Measurements from ENCODE around the gene SATB1. TPM values are rescaled to one million over a fixed set of nuclear protein-coding genes. Genes with fewer than 3 reads are reported as not detected.
"Not testable (repeated sequence)": the region's sequence is repeated elsewhere in the genome, so short reads cannot be mapped to it uniquely, and the experiment has no call there.

SATB1 gene
- total RNA-seq, result 46.1 TPM
- long read RNA-seq, full-length matches to known transcripts, result 34 of 52 reads
- long read RNA-seq, partial matches to known transcripts, result 14 of 52 reads
- long read RNA-seq, other reads (novel, unspliced or antisense), result 4 of 52 reads

GRCh38 chr3:18424729-18425640 lies at the start of gene SATB1:
SATB1 (minus strand) TSS chr3:18425339; CDS start chr3:18420967, 4,372 bp downstream.
- DNase-seq, result peak; percentile 90
- intact Hi-C loops (cut with micrococcal nuclease), result no loop called here
- peak; percentile 86 for ATAC-seq

- DNase-seq (no peak), ATAC-seq (no peak)
- intact Hi-C loops (cut with micrococcal nuclease), result no loop called here
Observed at GRCh38 chr3:18474202-18474601, 49.1 kb upstream of the SATB1 start.

- ATAC-seq (no peak), DNase-seq (no peak)
- intact Hi-C loops (cut with micrococcal nuclease), result no loop called here
Observed at GRCh38 chr3:18469775-18470174, 44.6 kb upstream of the SATB1 start.

- ATAC-seq, result no peak
Observed at GRCh38 chr3:18466136-18466535, 41.0 kb upstream of the SATB1 start.

GRCh38 chr3:18454766-18455165 lies 29.6 kb upstream of the SATB1 start:
- DNase-seq, result no peak
- ATAC-seq, result no peak
- intact Hi-C loops (cut with micrococcal nuclease), result no loop called here

More at GRCh38 chr3:18466136-18466535, 41.0 kb upstream of the SATB1 start:
- DNase-seq, result no peak
- intact Hi-C loops (cut with micrococcal nuclease), result no loop called here

GRCh38 chr3:18449618-18450017 lies 24.5 kb upstream of the SATB1 start:
- DNase-seq; ATAC-seq; intact Hi-C loops (cut with micrococcal nuclease): not testable (repeated sequence)

GRCh38 chr3:18447720-18448119 lies 22.6 kb upstream of the SATB1 start:
- no peak for ATAC-seq
- no peak for DNase-seq
- intact Hi-C loops (cut with micrococcal nuclease), result no loop called here

- intact Hi-C loops (cut with micrococcal nuclease), result no loop called here
Observed at GRCh38 chr3:18446149-18446825, 21.1 kb upstream of the SATB1 start.

GRCh38 chr3:18445401-18446148 lies 20.4 kb upstream of the SATB1 start:
- DNase-seq (no peak), ATAC-seq (peak; percentile 25)
- intact Hi-C loops (cut with micrococcal nuclease), result no loop called here

More at GRCh38 chr3:18446149-18446825, 21.1 kb upstream of the SATB1 start:
- ATAC-seq (no peak), DNase-seq (no peak)

GRCh38 chr3:18444595-18445400 lies 19.7 kb upstream of the SATB1 start:
- ATAC-seq (peak; percentile 97), DNase-seq (peak; percentile 87)
- intact Hi-C loops (cut with micrococcal nuclease), result no loop called here

- ATAC-seq (peak; percentile 11), DNase-seq (peak; percentile 40)
- intact Hi-C loops (cut with micrococcal nuclease), result no loop called here
Observed at GRCh38 chr3:18443665-18444594, 18.8 kb upstream of the SATB1 start.

- ATAC-seq (no peak), DNase-seq (no peak)
- intact Hi-C loops (cut with micrococcal nuclease), result no loop called here
Observed at GRCh38 chr3:18442756-18443664, 17.9 kb upstream of the SATB1 start.

GRCh38 chr3:18441551-18441950 lies 16.4 kb upstream of the SATB1 start:
- ATAC-seq (no peak), DNase-seq (no peak)
- intact Hi-C loops (cut with micrococcal nuclease), result no loop called here

- no peak for DNase-seq
- intact Hi-C loops (cut with micrococcal nuclease), result no loop called here
- no peak for ATAC-seq
Observed at GRCh38 chr3:18440066-18440722, 15.1 kb upstream of the SATB1 start.

- intact Hi-C loops (cut with micrococcal nuclease), result no loop called here
- no peak for DNase-seq
- no peak for ATAC-seq
Observed at GRCh38 chr3:18439281-18439680, 14.1 kb upstream of the SATB1 start.

- no peak for DNase-seq
- intact Hi-C loops (cut with micrococcal nuclease), result no loop called here
- no peak for ATAC-seq
Observed at GRCh38 chr3:18438586-18438985, 13.4 kb upstream of the SATB1 start.

All from left ventricle myocardium superior (tissue), 1 donor.